ENCODE data around the gene AMH.

AMH gene

GRCh38 chr19:2271234-2272103 is 22.3 kb downstream of the AMH start (continued):
- TF ChIP-seq ZBTB26 (tag by site-specific recombination; optimal IDR thresholded peaks at IDR 0.05) (no peak), ZNF580 (tag by site-specific recombination; IDR thresholded peaks at IDR 0.05) (no peak), ZNF24 (tag by site-specific recombination; IDR thresholded peaks at IDR 0.05) (peak; percentile 44; the same call in 1 of the 2 replicates), ZNF354C (tag by site-specific recombination; IDR thresholded peaks at IDR 0.05; ENCODE audit: borderline replicate concordance, low read depth) (no peak), SALL2 (tag by site-specific recombination; IDR thresholded peaks at IDR 0.05; ENCODE audit: borderline replicate concordance) (no peak), ZNF223 (tag by site-specific recombination; IDR thresholded peaks at IDR 0.05) (no peak), ZBTB10 (tag by site-specific recombination; IDR thresholded peaks at IDR 0.05) (peak; percentile 92), ZNF148 (tag by site-specific recombination; IDR thresholded peaks at IDR 0.05; ENCODE audit: borderline replicate concordance) (no peak), SP7 (tag by site-specific recombination; IDR thresholded peaks at IDR 0.05) (no peak), ZSCAN18 (tag by site-specific recombination; IDR thresholded peaks at IDR 0.05) (no peak), ZNF23 (tag by site-specific recombination; IDR thresholded peaks at IDR 0.05; ENCODE audit: borderline replicate concordance) (no peak), INSM2 (tag by site-specific recombination; IDR thresholded peaks at IDR 0.05) (no peak), ZNF362 (tag by site-specific recombination; IDR thresholded peaks at IDR 0.05) (no peak), ZNF138 (tag by site-specific recombination; IDR thresholded peaks at IDR 0.05; ENCODE audit: borderline replicate concordance) (no peak), ZNF510 (tag by site-specific recombination; IDR thresholded peaks at IDR 0.05; ENCODE audit: insufficient replicate concordance) (no peak), ZBTB20 (tag by site-specific recombination; IDR thresholded peaks at IDR 0.05) (peak; percentile 53; the same call in 1 of the 2 replicates), ZNF654 (tag by site-specific recombination; IDR thresholded peaks at IDR 0.05; ENCODE audit: low read depth) (no peak), EGR2 (tag by site-specific recombination; IDR thresholded peaks at IDR 0.05; ENCODE audit: low read depth) (no peak), FEZF1 (tag by site-specific recombination; IDR thresholded peaks at IDR 0.05) (no peak), ZIC2 (tag by site-specific recombination; IDR thresholded peaks at IDR 0.05) (no peak), ZBTB44 (tag by site-specific recombination; IDR thresholded peaks at IDR 0.05) (no peak), ZNF549 (tag by site-specific recombination; IDR thresholded peaks at IDR 0.05) (no peak), ZNF266 (tag by site-specific recombination; IDR thresholded peaks at IDR 0.05; ENCODE audit: low read depth) (no peak), ZSCAN30 (tag by site-specific recombination; IDR thresholded peaks at IDR 0.05) (no peak), ZBTB21 (tag by site-specific recombination; IDR thresholded peaks at IDR 0.05) (no peak), ZNF37A (tag by site-specific recombination; IDR thresholded peaks at IDR 0.05) (no peak)

All from HEK293 (cell line).